GM04504 (cell line): ENCODE results near the gene DNAH10.

Experiments
- DNase-seq: peaks from one replicate; pipeline ENCODE4 v3.0.0-alpha.2; 2012; ENCODE audit warnings: low read depth

Gene DNAH10

DNA sequence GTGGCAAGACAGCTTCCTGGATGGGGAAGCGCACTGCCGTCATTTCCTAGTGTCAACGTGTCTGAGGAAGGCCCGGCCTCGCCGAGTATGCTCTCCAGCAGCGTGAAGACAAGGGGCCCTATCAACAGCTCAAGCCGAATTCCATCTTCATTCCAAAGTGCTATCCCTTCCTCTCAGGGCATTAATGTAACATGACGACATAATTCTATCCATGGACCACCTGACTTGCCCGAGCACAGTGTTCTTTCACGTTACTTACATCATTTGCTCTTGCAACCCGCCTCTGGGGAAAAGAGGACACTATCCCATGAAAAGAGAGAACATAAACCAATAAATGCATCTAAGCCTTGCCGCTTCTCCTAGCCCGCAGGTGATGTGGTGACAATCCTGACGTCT is 187.7 kb downstream of the DNAH10 start:
- no peak for DNase-seq

DNA sequence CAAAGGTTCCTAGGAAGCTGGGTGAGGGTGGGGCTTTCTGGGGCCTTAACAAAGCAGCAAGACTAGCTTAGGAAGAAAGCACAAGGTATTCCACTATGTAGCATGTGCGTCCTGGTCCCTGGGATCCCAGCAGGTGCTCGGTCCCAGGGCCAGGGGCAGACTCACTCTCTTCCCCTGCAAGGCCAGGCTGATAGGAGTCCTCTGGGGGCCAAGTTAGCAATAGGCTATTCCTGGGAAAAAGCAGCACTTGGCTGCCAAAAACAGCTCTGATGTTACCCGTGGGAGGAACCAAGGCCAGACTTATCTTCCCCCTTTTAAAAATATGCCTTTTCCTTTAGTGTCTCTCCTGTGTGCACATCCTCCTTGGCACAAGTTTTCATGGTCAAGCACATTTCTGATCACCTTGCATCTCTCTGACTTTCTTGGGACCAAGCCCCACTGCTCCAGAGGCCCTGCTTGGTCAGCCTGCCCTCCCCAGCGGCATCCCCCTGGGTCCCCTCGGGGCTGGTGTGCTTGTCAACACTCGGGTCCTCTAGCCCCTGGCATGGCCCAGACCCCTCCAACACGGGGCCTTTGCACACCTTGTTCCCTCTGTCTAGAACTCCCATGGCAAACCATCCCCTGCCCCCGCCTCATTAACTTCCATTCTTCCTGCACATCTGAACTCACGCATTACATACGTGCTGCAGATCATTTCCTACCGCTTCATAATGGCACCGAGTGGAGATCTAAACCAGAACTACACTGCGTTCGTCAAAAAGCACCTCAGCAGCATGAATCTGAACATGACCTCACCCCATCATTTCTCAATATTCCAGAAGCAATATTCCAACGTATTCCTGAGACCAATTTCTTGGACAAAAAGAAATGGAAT is 188.6 kb downstream of the DNAH10 start:
- no peak for DNase-seq

DNA sequence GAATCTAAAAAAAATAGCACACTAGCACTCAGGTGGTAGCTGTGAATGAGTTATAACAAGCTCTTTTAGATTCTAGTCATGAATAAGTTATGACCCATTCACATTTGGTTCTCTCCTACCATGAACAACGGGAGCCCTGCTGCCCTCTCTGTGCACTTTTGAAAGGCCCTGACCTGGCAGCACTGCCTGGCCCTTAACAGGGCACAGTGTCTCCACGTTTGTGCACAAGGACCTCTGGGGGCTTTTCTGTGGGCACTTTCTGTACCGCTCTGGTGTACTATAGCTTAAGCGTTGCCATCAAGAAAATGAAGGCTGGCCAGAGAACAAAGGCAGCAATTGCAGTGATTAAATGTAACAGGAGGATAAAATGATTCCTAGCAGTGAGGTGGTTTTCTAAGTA is 189.4 kb downstream of the DNAH10 start:
- no peak for DNase-seq

DNA sequence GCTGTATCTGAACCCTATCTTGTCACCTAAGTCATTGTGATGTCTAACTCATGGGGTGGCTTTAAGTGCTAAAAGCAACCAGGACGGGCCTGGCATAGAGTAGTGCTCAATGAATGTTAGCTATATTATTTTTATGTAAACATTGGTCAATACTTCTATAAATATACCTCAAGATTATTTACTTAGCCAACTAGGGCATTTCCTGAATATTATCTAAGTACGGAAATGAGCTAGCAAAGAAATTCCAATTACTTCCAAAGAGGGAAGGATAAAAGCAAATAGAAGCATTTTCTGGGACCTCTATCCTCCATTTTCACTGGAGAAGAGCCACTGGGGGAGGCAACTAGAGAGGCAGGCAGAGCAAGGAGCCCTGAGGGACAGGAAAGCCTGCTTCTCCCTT is 189.9 kb downstream of the DNAH10 start:
- no peak for DNase-seq

DNA sequence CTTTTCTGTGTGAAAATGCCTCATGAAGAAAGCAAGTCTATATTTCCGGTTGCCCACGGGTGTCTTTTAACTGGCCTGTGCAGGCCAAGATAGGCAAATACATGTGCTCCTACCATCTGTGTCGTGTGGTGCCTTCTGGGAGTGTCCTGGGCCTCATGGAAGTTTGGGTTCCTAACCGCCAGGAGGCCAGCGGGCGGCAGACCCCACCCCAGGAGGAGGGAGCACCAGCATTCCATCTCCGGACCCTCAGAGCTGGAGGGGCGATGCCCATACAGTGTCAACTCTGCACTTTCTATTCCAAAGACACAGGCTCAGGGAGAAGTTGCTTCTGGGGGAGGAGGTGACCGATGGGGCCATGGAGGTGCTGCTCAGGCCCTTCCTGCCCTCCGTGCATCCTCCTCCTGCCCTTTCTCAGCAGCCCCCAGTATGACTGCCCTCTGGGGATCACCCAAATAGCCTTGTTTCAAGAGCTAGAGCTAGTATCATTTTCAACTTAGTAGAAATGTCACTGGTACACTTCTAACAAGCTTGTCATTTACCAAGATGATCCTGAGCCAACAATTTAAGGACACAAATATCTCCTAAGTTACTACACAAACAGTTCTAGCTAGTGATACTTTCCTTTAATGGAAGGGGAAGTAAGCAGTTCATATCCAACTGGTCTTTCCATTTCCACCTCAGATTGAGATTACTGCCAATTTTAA is 192.7 kb downstream of the DNAH10 start:
- DNase-seq: no peak

DNA sequence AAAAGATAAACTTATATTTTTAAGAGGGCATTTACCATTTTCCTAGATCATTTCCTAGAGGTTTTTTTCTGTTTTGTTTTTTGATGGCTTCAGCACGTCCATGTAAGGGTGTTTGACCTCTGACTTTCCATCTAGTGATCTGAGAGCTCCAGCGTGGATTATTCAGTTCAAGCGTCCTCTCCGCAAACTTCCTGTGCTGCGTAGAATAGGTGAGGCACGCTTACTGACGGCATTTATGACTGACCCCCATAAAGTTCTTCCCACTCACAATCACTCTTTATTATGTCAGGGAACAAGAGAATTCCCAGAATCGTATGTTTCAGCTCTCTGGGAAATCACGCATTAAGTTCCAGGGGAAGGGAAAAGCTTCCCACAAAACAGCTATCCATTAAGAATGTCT is 194.1 kb downstream of the DNAH10 start:
- DNase-seq: no peak

DNA sequence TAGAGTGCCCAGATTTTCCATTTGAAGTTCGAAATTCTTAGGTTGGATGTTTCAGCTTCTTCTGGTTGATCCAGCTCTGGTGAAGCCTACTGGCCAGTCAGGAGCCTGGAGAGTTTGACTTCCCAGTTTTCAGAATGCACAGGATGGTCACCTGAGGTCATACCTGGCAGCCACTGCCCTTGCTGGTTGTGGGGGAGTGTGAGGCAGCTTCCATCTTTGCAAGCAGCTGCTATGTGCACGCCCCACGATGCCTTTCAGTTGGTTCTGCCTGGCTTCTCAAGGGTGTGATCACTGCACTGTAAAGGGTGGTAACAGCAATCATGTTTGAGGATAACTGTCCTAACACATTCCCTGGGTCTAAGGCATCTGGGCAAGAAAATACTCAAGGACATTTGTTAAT is 195.1 kb downstream of the DNAH10 start:
- DNase-seq: no peak

DNA sequence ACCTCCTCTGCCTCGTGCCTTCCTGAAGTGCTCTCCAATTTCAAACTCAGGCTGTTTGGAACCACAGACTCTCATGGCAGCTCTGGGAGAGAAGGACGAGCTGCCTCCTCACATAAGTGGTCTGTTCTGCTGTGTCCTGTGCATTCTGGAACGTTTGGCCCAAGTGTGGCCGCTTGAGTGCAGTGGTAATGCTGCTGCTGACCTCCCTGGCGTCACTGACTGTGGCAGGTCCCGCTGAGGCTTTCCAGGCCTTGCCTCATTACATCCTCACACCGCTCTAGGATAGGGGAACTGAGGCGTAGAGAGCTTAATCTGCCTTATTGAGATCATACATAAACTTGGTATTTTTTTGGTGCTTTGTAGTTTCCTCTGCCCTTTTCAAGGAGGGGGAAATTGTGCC is 196.4 kb downstream of the DNAH10 start:
- no peak for DNase-seq

DNA sequence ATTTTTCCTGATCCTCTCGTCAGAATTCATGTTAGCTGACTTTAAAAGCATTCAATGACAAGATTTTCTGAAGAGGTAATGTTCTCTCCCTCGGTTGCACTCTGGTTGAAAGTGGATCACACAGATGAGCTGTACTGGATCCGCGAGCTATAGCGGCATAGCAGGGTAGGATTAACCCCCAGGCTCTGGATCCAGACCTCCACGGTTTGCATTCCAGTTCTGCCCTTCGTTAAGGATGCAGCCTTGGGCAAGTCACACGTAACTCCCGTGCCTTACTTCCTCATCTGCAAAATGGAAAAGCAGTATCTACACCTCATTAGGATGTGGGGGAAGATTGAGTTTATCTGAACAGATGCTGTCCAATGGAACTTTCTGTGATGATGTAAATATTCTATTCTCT is 196.8 kb downstream of the DNAH10 start:
- DNase-seq: no peak

DNA sequence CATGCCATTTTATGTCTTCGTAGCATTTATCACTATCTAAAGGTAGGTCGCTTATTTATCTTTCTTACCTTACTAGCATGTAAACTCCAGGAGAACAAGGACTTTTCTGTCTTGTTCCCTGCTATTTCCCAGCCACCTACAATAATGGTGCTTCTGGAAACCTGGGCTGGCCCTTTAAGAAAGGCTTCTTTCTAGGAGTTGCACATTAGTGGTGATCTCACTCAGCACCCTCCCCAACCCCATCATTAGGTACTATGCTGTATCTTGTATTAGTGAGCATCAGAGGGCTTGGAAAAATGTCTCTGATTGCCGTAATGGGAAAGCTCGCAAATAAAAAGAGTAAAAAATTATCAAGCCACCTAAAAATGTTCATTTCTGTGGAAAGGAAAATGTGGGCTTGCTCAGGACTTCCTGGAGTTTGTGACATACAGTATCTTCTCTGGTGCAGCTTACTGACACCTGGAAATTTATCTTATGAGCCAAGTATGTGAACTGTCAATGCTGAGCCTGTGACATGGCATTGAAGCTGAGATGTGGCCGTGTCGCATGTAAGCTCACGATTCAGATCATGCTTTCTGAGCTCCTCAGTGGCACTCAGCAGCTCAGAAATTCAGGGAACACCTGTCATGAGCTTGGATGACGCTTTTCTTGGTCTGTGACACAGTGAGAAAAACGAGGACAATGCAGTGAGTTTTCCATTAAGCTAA is 198.1 kb downstream of the DNAH10 start:
- DNase-seq: no peak

DNA sequence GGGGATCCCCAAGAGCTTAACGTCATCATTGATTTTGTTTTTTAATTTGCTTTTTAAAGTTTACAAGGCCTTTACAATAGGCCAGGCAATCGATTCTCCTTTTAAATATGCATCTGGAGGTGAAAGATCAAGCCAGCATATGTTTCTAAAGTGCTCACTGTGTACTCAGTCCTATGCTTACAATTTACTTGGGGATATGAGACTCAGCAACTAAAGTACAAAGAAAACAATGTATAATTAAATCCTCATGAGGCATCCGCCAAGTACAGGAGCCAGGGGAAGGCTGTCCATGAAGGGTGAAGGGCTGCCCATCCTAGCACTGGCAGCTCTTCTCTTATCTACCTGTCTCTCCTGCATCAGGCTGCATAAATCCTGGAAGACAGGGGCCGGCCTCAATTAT is 198.8 kb downstream of the DNAH10 start:
- DNase-seq: no peak

DNA sequence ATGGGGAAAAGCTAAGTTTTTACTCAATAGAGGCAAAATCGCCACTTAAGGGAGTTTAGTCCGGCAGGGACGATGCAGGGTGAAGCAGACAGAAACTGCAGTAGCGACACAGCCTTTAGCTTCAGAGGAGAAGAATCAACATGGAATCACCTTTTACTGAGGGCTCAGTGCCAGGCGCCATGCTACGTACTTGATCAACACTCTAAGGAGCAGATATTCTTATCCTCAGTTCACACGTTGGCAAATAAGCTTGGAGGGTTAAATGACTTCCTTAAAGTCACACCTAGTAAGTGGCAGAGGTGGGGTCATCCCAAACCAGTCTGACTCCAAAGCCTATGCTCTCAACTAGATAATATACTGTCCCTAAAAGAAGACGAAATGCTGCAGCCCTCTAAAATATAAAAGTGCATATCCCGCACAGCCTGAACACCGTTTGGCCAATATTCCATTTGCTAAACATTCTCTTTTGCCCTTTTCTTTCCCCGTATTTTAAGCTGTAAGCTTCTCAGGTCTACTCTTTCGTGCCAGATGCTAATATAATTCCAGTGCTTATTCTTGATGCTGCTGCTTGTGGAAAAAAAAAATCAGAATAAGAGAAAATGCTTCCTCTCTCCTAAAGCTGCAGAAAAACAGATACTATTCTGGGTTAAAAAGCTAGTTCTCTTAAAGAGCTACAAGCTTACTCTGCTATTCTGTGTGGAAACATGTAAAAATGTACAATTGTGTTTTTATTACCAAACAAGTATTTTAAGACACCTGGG is 199.7 kb downstream of the DNAH10 start:
- no peak for DNase-seq

DNA sequence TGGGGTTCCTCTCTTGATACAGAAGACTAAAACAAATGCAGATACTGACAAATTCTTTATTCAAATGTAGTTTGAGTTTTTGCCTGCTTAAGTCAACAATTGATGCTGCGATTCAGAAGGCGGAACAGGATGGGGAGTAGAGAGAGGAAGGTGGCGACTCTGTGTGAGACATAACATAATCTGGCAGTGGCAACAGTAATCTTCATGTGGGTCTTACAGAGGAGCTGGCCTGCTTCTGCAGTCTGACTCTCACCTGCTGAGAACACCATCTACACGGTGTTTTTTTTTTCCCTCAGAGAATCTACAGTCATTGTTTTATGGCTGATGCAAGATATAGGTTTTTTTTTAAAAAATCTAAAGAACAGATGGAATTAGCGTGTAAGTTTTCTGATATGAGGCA is 200.4 kb downstream of the DNAH10 start:
- no peak for DNase-seq

DNA sequence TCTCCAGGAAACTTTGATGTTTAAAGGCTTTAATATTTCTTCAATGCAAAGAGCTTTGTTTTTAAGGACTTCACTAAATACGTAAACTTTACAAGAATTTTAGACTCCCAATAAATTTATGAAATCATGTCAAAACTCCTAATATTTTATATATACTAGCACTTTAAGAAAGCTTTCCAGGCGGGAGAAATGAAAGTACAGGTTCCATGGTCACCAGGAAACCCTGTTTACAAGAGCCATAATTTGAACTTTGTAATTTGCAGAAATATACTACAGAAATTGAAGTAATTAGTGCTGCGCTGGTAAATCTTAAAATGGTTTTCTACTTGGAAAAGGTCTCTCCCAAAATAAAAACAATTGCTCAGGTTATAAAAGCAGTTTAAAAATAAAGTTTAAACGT is 201.7 kb downstream of the DNAH10 start:
- DNase-seq: no peak

DNA sequence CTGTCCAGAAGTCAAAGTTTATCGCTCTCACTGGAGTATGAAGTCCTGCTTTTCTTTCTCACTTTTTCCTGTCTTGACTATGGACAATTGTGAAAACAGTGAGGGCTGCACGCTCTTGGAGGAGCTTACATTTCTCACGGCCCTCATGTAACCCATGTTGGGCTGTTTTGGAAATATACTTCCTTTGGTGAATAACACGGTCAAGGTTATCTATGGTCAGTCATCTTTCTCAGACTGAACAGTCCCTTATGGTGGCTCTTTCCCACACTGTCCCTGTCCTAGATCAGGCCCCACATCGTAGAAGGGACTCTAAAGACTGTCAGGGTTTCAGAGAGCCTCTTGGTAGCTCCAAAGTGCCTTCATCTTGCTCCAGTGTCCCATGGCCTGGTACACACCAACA is 203.3 kb downstream of the DNAH10 start:
- DNase-seq: no peak

DNA sequence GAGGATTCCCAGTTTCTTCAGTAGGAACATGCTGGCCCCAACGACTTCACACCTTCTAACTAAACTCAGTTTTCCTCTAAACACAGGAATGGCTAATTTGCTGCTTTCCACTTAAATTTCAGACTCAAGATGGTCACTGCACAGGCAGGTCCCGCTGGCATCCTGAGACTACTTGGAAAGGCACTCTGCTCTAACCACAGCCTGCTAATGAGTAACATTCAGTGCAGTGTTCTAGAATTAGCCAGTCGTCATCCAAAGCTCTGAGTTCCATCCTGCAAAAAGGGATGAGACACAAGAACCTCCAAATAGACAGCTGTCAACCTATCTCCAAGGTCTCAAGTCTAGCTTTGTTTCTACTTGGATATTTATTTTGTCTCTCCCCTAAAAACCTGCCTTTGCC is 204.5 kb downstream of the DNAH10 start:
- DNase-seq: peak; percentile 41

DNA sequence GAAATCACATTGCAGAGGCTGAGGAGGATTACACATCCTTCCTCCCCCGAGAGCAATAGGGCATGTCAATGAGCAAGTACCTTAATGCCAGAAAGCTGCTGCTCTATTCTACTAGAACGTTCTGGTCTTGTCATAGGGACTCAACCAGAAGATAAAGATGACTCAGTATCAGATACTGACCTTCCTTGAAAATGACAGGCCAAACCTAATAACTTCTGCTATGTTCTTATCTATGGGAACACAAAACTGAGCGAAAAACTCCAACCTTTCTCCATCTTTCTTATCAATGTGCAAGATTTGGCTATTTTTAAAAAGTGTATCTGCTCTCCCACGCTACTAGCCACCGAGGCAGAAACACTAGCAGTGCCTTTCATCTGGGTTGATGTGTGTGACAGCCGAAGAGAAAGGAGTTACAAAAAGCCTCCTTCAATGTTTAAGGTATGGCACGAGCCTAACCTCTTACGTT is 205.1 kb downstream of the DNAH10 start:
- no peak for DNase-seq

DNA sequence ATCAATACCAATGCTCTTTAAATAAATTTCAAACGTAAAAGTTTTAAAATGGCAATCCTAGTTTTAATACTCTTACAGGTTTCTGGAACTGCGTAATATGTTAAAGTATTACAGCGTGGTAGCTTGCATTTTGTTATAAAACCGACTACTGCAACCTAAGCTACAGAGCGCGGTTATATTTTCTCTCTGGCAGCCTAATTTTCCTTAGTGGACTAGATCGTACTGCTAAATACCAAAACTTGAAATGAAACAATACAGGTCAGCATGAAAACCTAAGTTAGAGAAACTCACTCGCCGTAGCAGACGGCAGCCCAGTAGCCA is 209.3 kb downstream of the DNAH10 start:
- DNase-seq: no peak

DNA sequence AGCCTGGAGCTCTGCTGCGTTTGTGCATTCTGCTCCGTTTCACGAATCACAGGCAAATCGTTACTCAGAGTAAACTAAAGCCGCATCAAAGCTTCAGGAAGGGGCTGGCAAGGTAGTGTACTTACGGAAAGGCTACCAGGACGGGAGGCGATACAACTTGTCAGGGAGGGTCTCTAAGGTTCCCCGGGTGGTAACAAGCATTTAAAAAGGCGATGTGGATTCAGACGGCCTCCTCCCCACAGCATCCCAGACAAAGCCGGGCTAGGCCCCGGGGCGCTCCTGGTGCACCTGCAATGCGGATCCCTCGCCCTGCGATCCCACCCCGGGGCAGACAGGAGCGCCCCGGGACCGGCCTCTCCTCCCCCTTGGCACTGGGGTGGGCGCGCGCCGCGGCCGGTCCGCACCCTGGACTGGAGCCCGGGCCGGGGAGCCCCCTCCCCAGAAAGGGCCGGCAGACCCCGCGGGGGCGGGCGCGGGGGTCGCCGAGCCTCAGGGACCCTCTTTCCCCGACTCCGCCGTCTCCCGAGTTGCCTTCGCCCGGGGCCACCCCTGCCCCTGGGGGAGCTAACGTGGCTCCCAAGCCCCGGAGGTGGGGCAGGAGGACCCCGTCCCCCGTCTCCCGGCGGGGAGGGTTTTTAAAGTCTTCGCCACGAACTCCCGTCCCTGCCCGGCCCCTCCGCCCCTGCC is 209.8 kb downstream of the DNAH10 start:
- no peak for DNase-seq

DNA sequence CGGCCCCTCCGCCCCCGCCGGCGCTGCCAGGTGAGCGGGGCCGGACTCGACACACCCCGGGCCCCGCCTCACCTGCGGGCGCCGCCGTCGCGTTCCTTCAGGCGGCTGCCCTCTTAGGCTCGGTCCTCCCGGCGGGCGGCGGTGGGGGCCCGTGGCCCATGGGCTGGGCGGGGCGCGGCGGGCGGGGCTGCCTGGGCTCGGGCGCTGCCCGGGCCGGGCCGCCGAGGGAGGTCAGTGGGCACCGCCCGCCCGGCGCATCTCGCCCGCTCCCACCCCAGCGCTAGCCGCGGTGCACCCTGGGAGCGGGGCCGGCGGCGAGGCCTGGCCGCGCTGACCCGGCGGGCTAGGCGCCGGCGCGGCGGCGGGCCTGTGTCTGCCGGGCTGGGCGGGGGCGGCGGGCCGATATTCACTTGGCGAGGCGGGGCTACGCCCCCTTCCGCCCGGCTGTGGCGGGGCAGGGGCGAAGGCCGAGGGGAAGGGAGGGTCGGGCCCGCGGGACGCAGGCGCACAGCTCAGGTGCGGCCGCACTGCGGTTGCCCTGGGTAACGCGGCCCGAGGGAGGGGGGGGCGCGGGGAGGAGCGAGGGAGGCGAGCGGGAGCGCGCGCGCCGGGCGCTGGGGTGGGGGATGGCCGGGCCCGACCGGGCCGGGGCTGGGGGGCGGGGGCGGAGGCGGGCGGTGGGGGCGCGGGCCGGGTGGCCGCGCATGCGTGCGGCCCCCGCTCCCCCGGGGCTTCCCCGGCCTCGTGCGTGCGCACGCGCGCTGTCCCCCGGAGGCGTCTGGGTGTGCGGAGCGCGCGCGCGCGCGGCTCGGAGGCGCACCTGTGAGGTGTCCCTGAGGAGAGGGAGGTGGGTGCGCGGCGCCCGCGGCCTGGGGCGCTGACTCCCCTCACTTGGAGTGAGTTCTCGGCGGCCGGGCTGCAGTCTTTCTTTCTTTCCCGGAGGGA is 210.6 kb downstream of the DNAH10 start, which contains the start of the genes CCDC92 and ZNF664:
TSS of gene CCDC92 (minus strand) at position 375 of the 945 bp plus-strand sequence. CDS start 28,526 bp downstream, outside the sequence.
TSS of gene ZNF664 (plus strand) at position 759 of the 945 bp plus-strand sequence. CDS start 38,930 bp downstream, outside the sequence.
- peak; percentile 81 for DNase-seq
